H9 (cell line): ENCODE results near the gene CPXM2. TPM values are rescaled to one million over a fixed set of nuclear protein-coding genes. Genes with fewer than 3 reads are reported as not detected.

Experiments used
- DNase-seq: peaks from one replicate; pipeline ENCODE4 v3.0.0-alpha.2; 2017
- H2AFZ ChIP-seq: one replicate; pipeline ENCODE4 v1.6.1; 2013; ENCODE audit warnings: mild to moderate bottlenecking, low read length, control low read depth, moderate library complexity
- H2AK5ac ChIP-seq: 2 replicates; pipeline ENCODE4 v1.6.1; 2013; ENCODE audit warnings: low read length, control low read depth, mixed read lengths; ENCODE audit not compliant: insufficient read length
- H2BK120ac ChIP-seq: one replicate; pipeline ENCODE4 v1.6.1; 2013; ENCODE audit warnings: low read depth, mild to moderate bottlenecking, low read length, control low read depth, inconsistent platforms; ENCODE audit not compliant: poor library complexity, severe bottlenecking
- H2BK12ac ChIP-seq: 2 replicates; pipeline ENCODE4 v1.6.1; 2013; ENCODE audit warnings: low read length, control low read depth, mixed read lengths, low read depth; ENCODE audit not compliant: insufficient read length
- H2BK15ac ChIP-seq: 2 replicates; pipeline ENCODE4 v1.6.1; 2013; ENCODE audit warnings: low read depth, low read length, control low read depth
- H2BK20ac ChIP-seq: one replicate; pipeline ENCODE4 v1.6.1; 2013; ENCODE audit warnings: low read depth, mild to moderate bottlenecking, low read length, control low read depth, inconsistent platforms; ENCODE audit not compliant: poor library complexity, severe bottlenecking
- H2BK5ac ChIP-seq: 2 replicates; pipeline ENCODE4 v1.6.1; 2013; ENCODE audit warnings: low read length, control low read depth, mixed read lengths; ENCODE audit not compliant: insufficient read length
- H3K14ac ChIP-seq: 2 replicates; pipeline ENCODE4 v1.6.1; 2013; ENCODE audit warnings: low read length, control low read depth; ENCODE audit not compliant: insufficient read depth
- H3K18ac ChIP-seq: 2 replicates; pipeline ENCODE4 v1.6.1; 2013; ENCODE audit warnings: low read depth, mild to moderate bottlenecking, mixed read lengths, low read length, control low read depth; ENCODE audit not compliant: insufficient read length
- H3K23ac ChIP-seq: 2 replicates; pipeline ENCODE4 v1.6.1; 2013; ENCODE audit warnings: low read length, control low read depth, mixed read lengths, low read depth; ENCODE audit not compliant: insufficient read length
- H3K23me2 ChIP-seq: 2 replicates; pipeline ENCODE4 v1.6.1; 2013; ENCODE audit warnings: low read depth, mild to moderate bottlenecking, mixed read lengths, low read length, control low read depth; ENCODE audit not compliant: insufficient read length, poor library complexity, severe bottlenecking
- H3K27ac ChIP-seq: 2 replicates; pipeline ENCODE4 v1.5.1; 2013; ENCODE audit warnings: low read length, control low read depth, mixed read lengths, low read depth; ENCODE audit not compliant: insufficient read length
- H3K27me3 ChIP-seq: 2 replicates; pipeline ENCODE4 v1.6.1; 2013; ENCODE audit warnings: low read length, control low read depth, inconsistent platforms; ENCODE audit not compliant: insufficient read depth
- H3K4ac ChIP-seq: 2 replicates; pipeline ENCODE4 v1.6.1; 2013; ENCODE audit warnings: low read depth, mild to moderate bottlenecking, control low read depth, inconsistent platforms, low read length, moderate library complexity
- H3K4me1 ChIP-seq: 2 replicates; pipeline ENCODE4 v1.6.1; 2013; ENCODE audit warnings: low read length, control low read depth, inconsistent platforms; ENCODE audit not compliant: insufficient read depth
- H3K4me2 ChIP-seq: 2 replicates; pipeline ENCODE4 v1.6.1; 2013; ENCODE audit warnings: low read length, control low read depth, mixed read lengths; ENCODE audit not compliant: insufficient read length, insufficient read depth
- H3K56ac ChIP-seq: 2 replicates; pipeline ENCODE4 v1.6.1; 2013; ENCODE audit warnings: low read depth, mild to moderate bottlenecking, mixed read lengths, low read length, control low read depth; ENCODE audit not compliant: insufficient read length
- H3K79me1 ChIP-seq: 2 replicates; pipeline ENCODE4 v1.6.1; 2013; ENCODE audit warnings: low read depth, mild to moderate bottlenecking, moderate library complexity, low read length, control low read depth, inconsistent platforms; ENCODE audit not compliant: insufficient read depth, poor library complexity, severe bottlenecking
- H3K79me2 ChIP-seq: 2 replicates; pipeline ENCODE4 v1.6.1; 2013; ENCODE audit warnings: low read length, control low read depth, inconsistent platforms; ENCODE audit not compliant: insufficient read depth
- H3K9ac ChIP-seq: 2 replicates; pipeline ENCODE4 v1.6.1; 2013; ENCODE audit warnings: low read length, control low read depth, mixed read lengths; ENCODE audit not compliant: insufficient read length; ENCODE audit errors: extremely low read depth
- H3K9me3 ChIP-seq: one replicate; pipeline ENCODE4 v1.6.1; 2013; ENCODE audit warnings: low read depth, low read length, inconsistent platforms; ENCODE audit not compliant: control insufficient read depth
- H3T11ph ChIP-seq: one replicate; pipeline ENCODE4 v1.6.1; 2013; ENCODE audit warnings: mild to moderate bottlenecking, low read length, control low read depth, inconsistent platforms
- H4K20me1 ChIP-seq: one replicate; pipeline ENCODE4 v1.6.1; 2013; ENCODE audit not compliant: control insufficient read depth, insufficient read length, insufficient read depth
- H4K5ac ChIP-seq: 2 replicates; pipeline ENCODE4 v1.6.1; 2013; ENCODE audit warnings: low read depth, mild to moderate bottlenecking, mixed read lengths, low read length, control low read depth; ENCODE audit not compliant: insufficient read length
- H4K8ac ChIP-seq: replicated peaks from 2 replicates; pipeline ENCODE4 v1.6.1; 2013; ENCODE audit warnings: low read length, control low read depth, mixed read lengths, low read depth; ENCODE audit not compliant: insufficient read length
- H4K91ac ChIP-seq: 2 replicates; pipeline ENCODE4 v1.6.1; 2013; ENCODE audit warnings: low read depth, mild to moderate bottlenecking, moderate library complexity, mixed read lengths, low read length, control low read depth; ENCODE audit not compliant: insufficient read length
- H3K27ac Mint-ChIP-seq, 3 experiments: 2 replicates in 2 of 3; 3 replicates in 1 of 3; pipeline ENCODE4 v1.8.0; 2020 to 2021; ENCODE audit warnings: mixed read lengths in 3 of 3, mild to moderate bottlenecking in 1 of 3, moderate library complexity in 1 of 3
- H3K27me3 Mint-ChIP-seq: 2 replicates; pipeline ENCODE4 v1.8.0; 2021; ENCODE audit warnings: low read depth, mild to moderate bottlenecking, moderate library complexity, mixed read lengths
- H3K36me3 Mint-ChIP-seq, 3 experiments: 2 replicates in 2 of 3; 3 replicates in 1 of 3; pipeline ENCODE4 v1.8.0; 2020 to 2021; ENCODE audit warnings: low read depth in 3 of 3, mixed read lengths in 3 of 3; ENCODE audit not compliant: insufficient read depth in 1 of 3
- H3K4me1 Mint-ChIP-seq, 2 experiments: 2 replicates each; pipeline ENCODE4 v1.8.0; 2020; ENCODE audit warnings: mixed read lengths in 2 of 2
- H3K4me3 Mint-ChIP-seq, 2 experiments: 2 replicates in 1 of 2; 3 replicates in 1 of 2; pipeline ENCODE4 v1.8.0; 2020 to 2021; ENCODE audit warnings: mild to moderate bottlenecking in 2 of 2, mixed read lengths in 2 of 2, moderate library complexity in 1 of 2
- H3K9me3 Mint-ChIP-seq, 2 experiments: 2 replicates in 1 of 2; 3 replicates in 1 of 2; pipeline ENCODE4 v1.8.0; 2020; ENCODE audit warnings: mild to moderate bottlenecking in 2 of 2, mixed read lengths in 2 of 2, moderate library complexity in 1 of 2
- CTCF ChIP-seq: fragments of 200-600 bp; sonication (generic); conservative IDR thresholded peaks from 3 replicates; pipeline ENCODE4 v1.8.0; 2021; ENCODE audit warnings: antibody characterized with exemption, mild to moderate bottlenecking
- WGBS: extraction: QIAGEN DNeasy Blood & Tissue Kit; methylation state at CpG from one replicate; pipeline ENCODE4 v1.1.7; 2013; ENCODE audit warnings: missing lambda C conversion rate, low lambda C conversion rate, mixed read lengths; ENCODE audit not compliant: insufficient read length; ENCODE audit errors: extremely low coverage; 5-methylcytosine and 5-hydroxymethylcytosine counted together
- total RNA-seq: library from RNA; stranded (reverse); gene quantifications from 2 replicates; pipeline ENCODE4 v1.2.1, GENCODE V29; 2021

Gene CPXM2
- total RNA-seq, 1 experiment from 2014 or later = 1.7 TPM

- H4K8ac ChIP-seq = no peak overlapping the region
- H3K56ac ChIP-seq = no peak overlapping the region
- no peaks in the 10 kb centered on the region for H3K27me3 Mint-ChIP-seq
- no peak overlapping the region for H2AFZ ChIP-seq
- H3K4me2 ChIP-seq = no peak overlapping the region
- H4K5ac ChIP-seq = no peak overlapping the region
- H3K14ac ChIP-seq = no peak overlapping the region
- no peak for DNase-seq
- no peaks in the 10 kb centered on the region for H3K79me2 ChIP-seq
- no peak overlapping the region for H2BK15ac ChIP-seq
- H3K4me3 Mint-ChIP-seq = no peak overlapping the region
- no peaks in the 10 kb centered on the region for H3K27me3 ChIP-seq
- no peak overlapping the region for H3K27ac Mint-ChIP-seq
- no peak overlapping the region for H3K23ac ChIP-seq
- no peak overlapping the region for H3T11ph ChIP-seq
- TF ChIP-seq CTCF = no peak
- H3K23me2 ChIP-seq = no peaks in the 10 kb centered on the region
- H3K4me1 Mint-ChIP-seq = peaks cover 9 to 10% of the 10 kb centered on the region in 2 experiments
- H2BK20ac ChIP-seq = no peak overlapping the region
- no peak overlapping the region for H3K18ac ChIP-seq
- H3K9ac ChIP-seq = no peak overlapping the region
- H2BK12ac ChIP-seq = no peak overlapping the region
- H4K20me1 ChIP-seq = no peaks in the 10 kb centered on the region
- peaks cover 0 to 3% of the 10 kb centered on the region in 2 experiments; a peak in 1 of 5 replicates for H3K9me3 Mint-ChIP-seq
- no peak overlapping the region for H2BK5ac ChIP-seq
- H3K4me1 ChIP-seq = no peaks in the 10 kb centered on the region; the same call in 1 of the 2 replicates
- no peak overlapping the region for H4K91ac ChIP-seq
- H3K9me3 ChIP-seq = no peaks in the 10 kb centered on the region
- no peak overlapping the region for H3K27ac ChIP-seq
- WGBS = no CpG with 5 or more reads among the region's 6 CpGs
- peaks cover 0 to under 1% (median 0%) of the 10 kb centered on the region in 3 experiments; a peak in 2 of 7 replicates for H3K36me3 Mint-ChIP-seq
- no peak overlapping the region for H3K4ac ChIP-seq
- H2AK5ac ChIP-seq = no peak overlapping the region
- H3K79me1 ChIP-seq = no peaks in the 10 kb centered on the region
- H2BK120ac ChIP-seq = no peak overlapping the region
These were observed 82.7 kb downstream of the CPXM2 start for GRCh38 chr10:123808906-123809305.
